Esophagus muscularis mucosa (tissue), 4 donors: ENCODE measurements around the gene SERPINF2.

Experiments
- CTCF ChIP-seq, 3 experiments: fragments of 200-600 bp in 2 of 3; fragments of 450-650 bp in 1 of 3; sonication (generic) in 2 of 3; IDR thresholded peaks; one replicate each; pipeline ENCODE4 v1.5.1; 2017 to 2019; ENCODE audit warnings: antibody characterized with exemption in 3 of 3, mild to moderate bottlenecking in 2 of 3, moderate library complexity in 1 of 3
- EP300 ChIP-seq: sonication (generic); formaldehyde crosslinking; IDR thresholded peaks from one replicate; pipeline ENCODE4 v1.6.1; 2017; ENCODE audit warnings: antibody characterized with exemption
- POLR2AphosphoS5 ChIP-seq, 2 donors: sonication (generic); formaldehyde crosslinking; IDR thresholded peaks; one replicate each; pipeline ENCODE4 v1.6.1; 2017; ENCODE audit warnings: antibody characterized with exemption in 2 of 2

- no peak for TF ChIP-seq CTCF (IDR thresholded peaks at IDR 0.05)
- no peak for TF ChIP-seq POLR2AphosphoS5 (IDR thresholded peaks at IDR 0.05)
- TF ChIP-seq EP300: no peak
Observed at GRCh38 chr17:1735834-1736347, 6.8 kb upstream of the SERPINF2 start.
